ENCODE results near the gene MYZAP.
A peak's percentile ranks its signal among the peaks of the same experiment; 100 is the strongest.

The MYZAP gene

GRCh38 chr15:57667171-57667849, 75.6 kb downstream of the MYZAP start:
- H3K4me3 ChIP-seq (replicated peaks; ENCODE audit: low read depth, low read length): peak overlapping the region; percentile 9; the same call in 1 of the 2 replicates
- DNase-seq (ENCODE audit: extremely low read depth, low read depth): peak; percentile 79
- peak; percentile 49 for TF ChIP-seq CTCF (IDR thresholded peaks at IDR 0.05; ENCODE audit: low read depth, low read length, missing control alignments)

- H3K4me3 ChIP-seq (replicated peaks; ENCODE audit: low read depth, low read length): no peak overlapping the region
- no peak for TF ChIP-seq CTCF (IDR thresholded peaks at IDR 0.05; ENCODE audit: low read depth, low read length, missing control alignments)
- no peak for DNase-seq (ENCODE audit: extremely low read depth, low read depth)
Measured at GRCh38 chr15:57668016-57668415, 76.3 kb downstream of the MYZAP start.

GRCh38 chr15:57671636-57672035, 79.9 kb downstream of the MYZAP start:
- no peak for DNase-seq (ENCODE audit: extremely low read depth, low read depth)
- no peak for TF ChIP-seq CTCF (IDR thresholded peaks at IDR 0.05; ENCODE audit: low read depth, low read length, missing control alignments)
- H3K4me3 ChIP-seq (replicated peaks; ENCODE audit: low read depth, low read length): no peak overlapping the region

GRCh38 chr15:57675481-57676181, 83.9 kb downstream of the MYZAP start:
- no peak for TF ChIP-seq CTCF (IDR thresholded peaks at IDR 0.05; ENCODE audit: low read depth, low read length, missing control alignments)
- no peak for DNase-seq (ENCODE audit: extremely low read depth, low read depth)
- no peak overlapping the region for H3K4me3 ChIP-seq (replicated peaks; ENCODE audit: low read depth, low read length)

GRCh38 chr15:57676585-57676984, 84.9 kb downstream of the MYZAP start:
- no peak for TF ChIP-seq CTCF (IDR thresholded peaks at IDR 0.05; ENCODE audit: low read depth, low read length, missing control alignments)
- H3K4me3 ChIP-seq (replicated peaks; ENCODE audit: low read depth, low read length): no peak overlapping the region
- no peak for DNase-seq (ENCODE audit: extremely low read depth, low read depth)

GRCh38 chr15:57677204-57677603, 85.5 kb downstream of the MYZAP start:
- no peak for DNase-seq (ENCODE audit: extremely low read depth, low read depth)
- H3K4me3 ChIP-seq (replicated peaks; ENCODE audit: low read depth, low read length): no peak overlapping the region
- no peak for TF ChIP-seq CTCF (IDR thresholded peaks at IDR 0.05; ENCODE audit: low read depth, low read length, missing control alignments)
